Germinal center (tissue), 1 donor: ENCODE results near the gene GPR137.

ENCODE experiments used
- DNase-seq: peaks from one replicate; pipeline ENCODE4 v3.0.0; 2012; ENCODE audit warnings: mixed read lengths, low spot score

GPR137 gene

GRCh38 chr11:64285885-64286800 is 495 bp downstream of the GPR137 start:
- DNase-seq, result peak; percentile 45

DNA sequence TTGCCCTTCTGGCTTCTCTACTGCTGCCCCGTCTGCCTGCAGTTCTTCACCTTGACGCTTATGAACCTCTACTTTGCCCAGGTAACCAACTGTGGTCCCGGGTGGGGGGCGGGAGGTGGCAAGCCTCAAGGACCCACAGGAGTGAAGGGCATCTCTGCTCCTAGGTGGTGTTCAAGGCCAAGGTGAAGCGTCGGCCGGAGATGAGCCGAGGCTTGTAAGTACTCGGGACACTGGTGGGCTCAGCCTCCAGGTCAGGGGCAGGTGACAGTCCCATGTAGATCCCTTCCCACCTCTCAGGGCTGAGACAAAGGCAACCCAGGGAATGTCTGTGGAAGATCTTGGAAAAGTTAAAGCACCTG is 1.1 kb downstream of the GPR137 start:
- DNase-seq, result no peak

GRCh38 chr11:64287676-64288352 is 2.2 kb downstream of the GPR137 start:
- DNase-seq, result no peak

GRCh38 chr11:64288353-64288750 is 2.7 kb downstream of the GPR137 start:
- no peak for DNase-seq

DNA sequence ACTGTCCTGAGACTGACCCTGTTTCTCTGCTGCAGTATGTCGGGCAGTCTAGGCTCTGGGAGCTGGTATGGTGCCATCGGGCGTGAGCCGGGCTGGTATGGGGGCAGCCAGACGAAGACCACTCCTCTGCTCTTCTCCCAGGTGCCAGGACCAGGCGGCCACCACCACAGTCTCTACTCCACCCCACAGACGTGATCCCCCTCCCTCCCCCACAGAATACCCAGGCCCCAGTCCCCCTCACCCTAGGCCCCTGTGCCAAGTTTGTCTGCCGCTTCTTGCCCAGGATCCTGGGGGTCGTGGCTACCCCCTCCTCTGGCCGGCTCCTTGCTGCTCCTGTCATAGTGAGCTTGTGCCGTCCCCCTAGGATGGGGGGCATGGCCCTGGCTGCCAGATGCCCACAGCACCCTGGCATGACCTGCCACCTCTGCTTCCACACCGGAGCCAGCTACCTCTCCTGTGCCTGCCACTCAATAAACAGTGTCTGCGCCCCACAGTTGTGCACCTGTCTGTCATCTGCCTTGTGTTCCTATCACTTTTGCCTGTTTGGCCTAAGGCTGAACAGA is 3.4 kb downstream of the GPR137 start:
- DNase-seq, result no peak

- DNase-seq, result no peak
These were observed 5.0 kb downstream of the GPR137 start for GRCh38 chr11:64290352-64291261.

- DNase-seq, result no peak
These were observed 5.7 kb downstream of the GPR137 start, which contains the start of gene KCNK4 for GRCh38 chr11:64291262-64291751. Gene KCNK4, plus strand, starts transcription at chr11:64291302. Its CDS starts 1,717 bp downstream, at chr11:64293019.

DNA sequence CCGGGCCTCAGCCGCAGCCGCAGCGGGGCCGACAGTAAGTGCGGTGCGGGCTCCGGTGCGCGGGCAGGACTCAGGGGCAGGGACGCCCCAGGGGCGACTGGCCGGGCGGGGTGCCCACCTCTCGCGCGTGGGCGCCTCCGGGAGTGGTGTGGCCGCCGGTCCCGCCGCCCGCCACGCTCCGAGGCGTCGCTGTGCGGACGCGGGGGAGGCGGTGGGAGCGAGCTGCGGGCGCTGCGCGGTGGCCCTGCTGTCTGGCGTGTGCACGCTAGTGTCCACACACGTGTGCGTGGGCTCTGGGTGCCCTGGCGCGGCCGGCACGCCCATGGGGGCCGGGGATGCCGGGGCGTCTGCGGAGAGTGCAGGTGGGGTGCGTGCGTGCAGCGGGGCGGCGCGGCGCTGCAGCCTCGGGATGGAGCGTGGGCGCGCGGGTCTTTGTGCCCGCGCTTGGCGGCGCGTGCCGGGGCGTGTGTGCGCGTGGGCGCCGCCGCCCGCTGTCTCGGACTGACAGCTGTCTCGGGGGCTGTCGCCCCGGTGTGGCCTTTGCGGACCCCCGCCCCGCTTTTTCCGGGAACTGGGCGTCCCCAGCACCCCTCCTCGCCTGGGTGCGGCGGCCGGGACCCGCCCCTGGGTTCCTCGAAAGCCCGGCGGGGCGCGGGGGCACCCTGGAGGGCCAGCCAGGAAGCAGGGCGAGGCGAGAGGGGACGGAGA is 6.3 kb downstream of the GPR137 start:
- DNase-seq, result no peak

- no peak for DNase-seq
These were observed 7.0 kb downstream of the GPR137 start for GRCh38 chr11:64292460-64293254.

DNA sequence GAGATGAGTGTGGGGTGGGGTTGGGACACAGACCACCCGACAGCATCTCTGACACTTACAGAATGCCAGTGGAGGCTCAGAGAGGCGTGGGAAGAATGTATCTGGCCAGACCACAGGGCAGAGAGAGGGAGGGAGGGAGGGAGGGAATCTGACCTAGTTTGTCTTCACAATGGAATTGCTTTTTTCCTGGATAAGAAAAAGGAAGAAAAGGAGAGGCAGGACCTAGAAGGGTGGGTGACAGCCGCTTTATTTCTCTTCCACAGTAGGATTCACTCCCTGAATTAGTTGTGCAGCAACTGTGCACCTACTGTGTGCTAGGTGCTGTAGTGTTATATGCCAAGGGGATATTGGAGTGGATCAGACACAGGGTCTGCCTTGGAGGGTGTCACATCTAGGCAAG is 9.1 kb downstream of the GPR137 start:
- DNase-seq, result no peak

- no peak for DNase-seq
These were observed 10.1 kb downstream of the GPR137 start for GRCh38 chr11:64295760-64296159.

DNA sequence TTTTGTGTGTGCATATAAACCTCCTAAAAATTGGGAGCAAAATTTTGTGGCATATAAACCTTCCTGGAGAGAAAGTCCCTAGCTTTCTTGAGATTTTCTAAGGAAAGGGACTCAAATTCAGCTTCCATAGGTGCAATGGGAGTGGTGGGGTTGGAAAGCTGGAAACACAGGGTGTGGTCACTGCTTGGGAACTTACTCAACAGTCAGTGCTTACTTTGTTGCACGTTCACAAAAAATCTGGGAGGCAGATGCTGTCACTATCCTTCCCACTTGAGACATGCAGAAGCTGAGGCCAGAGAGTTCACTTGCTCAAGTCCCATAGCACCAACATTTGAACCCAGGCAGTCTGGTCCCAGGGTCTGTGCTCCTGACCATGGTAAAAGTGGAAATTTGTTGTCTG is 10.6 kb downstream of the GPR137 start:
- no peak for DNase-seq

- no peak for DNase-seq
These were observed 11.4 kb downstream of the GPR137 start for GRCh38 chr11:64296830-64297698.

- DNase-seq, result no peak
These were observed 12.2 kb downstream of the GPR137 start for GRCh38 chr11:64297699-64298358.

DNA sequence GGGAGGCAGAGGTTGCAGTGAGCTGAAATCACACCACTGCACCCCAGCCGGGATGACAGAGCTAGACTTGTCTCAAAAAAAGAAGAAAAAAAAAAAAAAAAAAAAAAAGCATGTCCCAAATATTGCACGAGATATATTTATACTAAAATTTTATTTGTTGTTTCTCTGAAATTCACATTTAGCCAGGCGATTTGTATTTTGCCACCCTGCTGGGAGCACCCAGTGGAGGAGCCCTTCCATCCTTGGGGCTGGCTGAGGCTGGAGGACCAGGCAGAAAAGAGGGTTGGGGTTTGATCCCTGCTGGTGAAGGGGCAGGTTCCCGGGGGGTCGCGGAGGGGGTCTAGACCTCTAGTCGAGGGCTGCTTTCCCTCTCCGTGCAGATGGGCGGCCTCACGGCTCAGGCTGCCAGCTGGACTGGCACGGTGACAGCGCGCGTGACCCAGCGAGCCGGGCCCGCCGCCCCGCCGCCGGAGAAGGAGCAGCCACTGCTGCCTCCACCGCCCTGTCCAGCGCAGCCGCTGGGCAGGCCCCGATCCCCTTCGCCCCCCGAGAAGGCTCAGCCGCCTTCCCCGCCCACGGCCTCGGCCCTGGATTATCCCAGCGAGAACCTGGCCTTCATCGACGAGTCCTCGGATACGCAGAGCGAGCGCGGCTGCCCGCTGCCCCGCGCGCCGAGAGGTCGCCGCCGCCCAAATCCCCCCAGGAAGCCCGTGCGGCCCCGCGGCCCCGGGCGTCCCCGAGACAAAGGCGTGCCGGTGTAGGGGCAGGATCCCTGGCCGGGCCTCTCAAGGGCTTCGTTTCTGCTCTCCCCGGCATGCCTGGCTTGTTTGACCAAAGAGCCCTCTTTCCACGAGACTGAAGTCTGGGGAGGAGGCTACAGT is 13.6 kb downstream of the GPR137 start:
- DNase-seq, result no peak

GRCh38 chr11:64299847-64300648 is 14.4 kb downstream of the GPR137 start, which contains the start of gene CATSPERZ:
Gene CATSPERZ, plus strand, starts transcription at chr11:64300358. Its CDS starts 53 bp downstream, at chr11:64300411.
- no peak for DNase-seq
